RPMI8226 (cell line): ENCODE data around the gene ATP6V1G3.
A peak's percentile ranks its signal among the peaks of the same experiment; 100 is the strongest.
"Not testable (repeated sequence)": the region's sequence is repeated elsewhere in the genome, so short reads cannot be mapped to it uniquely, and the experiment has no call there.

Source experiments
- DNase-seq: peaks from one replicate; pipeline ENCODE4 v3.0.0-alpha.2; 2015

ATP6V1G3 gene

GRCh38 chr1:198541737-198542136 is 1.3 kb upstream of the ATP6V1G3 start:
- DNase-seq: no peak

- no peak for DNase-seq
Measured at GRCh38 chr1:198538579-198539364, 1.7 kb downstream of the ATP6V1G3 start.

- no peak for DNase-seq
Measured at GRCh38 chr1:198535631-198536030, 4.8 kb downstream of the ATP6V1G3 start.

GRCh38 chr1:198534548-198535418 is 5.7 kb downstream of the ATP6V1G3 start:
- no peak for DNase-seq

GRCh38 chr1:198531891-198532290 is 8.6 kb downstream of the ATP6V1G3 start:
- no peak for DNase-seq

GRCh38 chr1:198530953-198531352 is 9.5 kb downstream of the ATP6V1G3 start:
- DNase-seq: peak; percentile 34

- peak; percentile 46 for DNase-seq
Measured at GRCh38 chr1:198529414-198529813, 11.1 kb downstream of the ATP6V1G3 start.

GRCh38 chr1:198528364-198528763 is 12.1 kb downstream of the ATP6V1G3 start:
- no peak for DNase-seq

- DNase-seq: no peak
Measured at GRCh38 chr1:198524556-198524955, 15.9 kb downstream of the ATP6V1G3 start.

- not testable (repeated sequence) for DNase-seq
Measured at GRCh38 chr1:198524127-198524526, 16.4 kb downstream of the ATP6V1G3 start.

GRCh38 chr1:198523182-198523950 is 17.1 kb downstream of the ATP6V1G3 start:
- no peak for DNase-seq

GRCh38 chr1:198520524-198521254 is 19.8 kb downstream of the ATP6V1G3 start:
- DNase-seq: no peak

GRCh38 chr1:198519639-198520501 is 20.6 kb downstream of the ATP6V1G3 start:
- no peak for DNase-seq

- no peak for DNase-seq
Measured at GRCh38 chr1:198517623-198518199, 22.8 kb downstream of the ATP6V1G3 start.

- DNase-seq: no peak
Measured at GRCh38 chr1:198500096-198500495, 40.4 kb downstream of the ATP6V1G3 start.

GRCh38 chr1:198499588-198499987 is 40.9 kb downstream of the ATP6V1G3 start:
- no peak for DNase-seq

GRCh38 chr1:198498881-198499280 is 41.6 kb downstream of the ATP6V1G3 start:
- no peak for DNase-seq

GRCh38 chr1:198498103-198498385 is 42.4 kb downstream of the ATP6V1G3 start:
- DNase-seq: no peak

GRCh38 chr1:198497326-198498102 is 43.0 kb downstream of the ATP6V1G3 start:
- DNase-seq: no peak
